Esophagus muscularis mucosa (tissue), 4 donors: ENCODE data around the gene LIN52. TPM values are rescaled to one million over a fixed set of nuclear protein-coding genes. Genes with fewer than 3 reads are reported as not detected.

Experiments
- DNase-seq: peaks from one replicate; pipeline ENCODE4 v3.0.0-alpha.2; 2017; ENCODE audit errors: extremely low spot score
- H3K27ac ChIP-seq, 4 donors: fragments of 200-600 bp; sonication (generic); replicated peaks in 1 of 4; 1 replicate in 3 of 4; 2 replicates in 1 of 4; pipeline ENCODE4 v1.5.1; 2016 to 2019; ENCODE audit warnings: mild to moderate bottlenecking in 1 of 4
- H3K27me3 ChIP-seq, 4 donors: fragments of 200-600 bp; sonication (generic); one replicate each; pipeline versions ENCODE4 v1.5.1 to v1.6.0; 2016 to 2019
- H3K36me3 ChIP-seq, 4 donors: fragments of 200-600 bp; sonication (generic); one replicate each; pipeline ENCODE4 v1.5.1; 2016 to 2019
- H3K4me1 ChIP-seq, 4 donors: fragments of 200-600 bp; sonication (generic); one replicate each; pipeline ENCODE4 v1.5.1; 2016 to 2019
- H3K4me3 ChIP-seq, 4 donors: fragments of 200-600 bp; sonication (generic); 1 replicate in 2 of 4; 2 replicates in 2 of 4; pipeline ENCODE4 v1.5.1; 2016 to 2019; ENCODE audit warnings: mild to moderate bottlenecking in 4 of 4, moderate library complexity in 1 of 4
- H3K9me3 ChIP-seq, 4 donors: fragments of 200-600 bp; sonication (generic); 1 replicate in 3 of 4; 2 replicates in 1 of 4; pipeline ENCODE4 v1.5.1; 2016 to 2019
- CTCF ChIP-seq, 3 experiments: fragments of 200-600 bp in 2 of 3; fragments of 450-650 bp in 1 of 3; sonication (generic) in 2 of 3; IDR thresholded peaks; one replicate each; pipeline ENCODE4 v1.5.1; 2017 to 2019; ENCODE audit warnings: antibody characterized with exemption in 3 of 3, mild to moderate bottlenecking in 2 of 3, moderate library complexity in 1 of 3
- EP300 ChIP-seq: sonication (generic); formaldehyde crosslinking; IDR thresholded peaks from one replicate; pipeline ENCODE4 v1.6.1; 2017; ENCODE audit warnings: antibody characterized with exemption
- POLR2A ChIP-seq: fragments of 450-650 bp; IDR thresholded peaks from one replicate; pipeline ENCODE4 v1.6.1; 2017; ENCODE audit warnings: antibody characterized with exemption, moderate library complexity, mild to moderate bottlenecking, low read depth
- POLR2AphosphoS5 ChIP-seq, 2 donors: sonication (generic); formaldehyde crosslinking; IDR thresholded peaks; one replicate each; pipeline ENCODE4 v1.6.1; 2017; ENCODE audit warnings: antibody characterized with exemption in 2 of 2
- WGBS: methylation state at CpG from one replicate; pipeline ENCODE4 v1.1.5; 2018; 5-methylcytosine and 5-hydroxymethylcytosine counted together
- intact Hi-C: fragments of 100-400 bp; cut with DNase I; formaldehyde crosslinking; loops from one replicate; pipeline ENCODE4 v1.15.1; 2023
- total RNA-seq, 4 donors: library from RNA; depleted of rRNA; stranded (reverse); fragments of >200 nt; gene quantifications; one replicate each; pipeline versions ENCODE4 v1.1.0 to v1.2.1, GENCODE V29; 2016

LIN52 gene
- total RNA-seq, 4 donors from 2014 or later = 8.4 to 13.5 (median 11.7) TPM

- no peak for TF ChIP-seq CTCF (IDR thresholded peaks at IDR 0.05)
- no peak for TF ChIP-seq POLR2A
- TF ChIP-seq EP300 = no peak
- TF ChIP-seq POLR2AphosphoS5 (IDR thresholded peaks at IDR 0.05) = no peak
- no peaks in the 10 kb centered on the region for H3K4me1 ChIP-seq
- H3K36me3 ChIP-seq = no peaks in the 10 kb centered on the region
- H3K27ac ChIP-seq = no peak overlapping the region
- H3K27me3 ChIP-seq = no peaks in the 10 kb centered on the region
- intact Hi-C loops = no loop called here
- H3K4me3 ChIP-seq = no peak overlapping the region
- no peaks in the 10 kb centered on the region for H3K9me3 ChIP-seq
- no peak for DNase-seq
Observed at GRCh38 chr14:74134484-74134883, 49.7 kb downstream of the LIN52 start.

- H3K27ac ChIP-seq = no peak overlapping the region
- no peaks in the 10 kb centered on the region for H3K36me3 ChIP-seq
- H3K9me3 ChIP-seq = no peaks in the 10 kb centered on the region
- no peak overlapping the region for H3K4me3 ChIP-seq
- WGBS = 75% methylated on average over 1 of the region's 1 CpG
- TF ChIP-seq POLR2A (no peak), POLR2AphosphoS5 (IDR thresholded peaks at IDR 0.05) (no peak), EP300 (no peak), CTCF (IDR thresholded peaks at IDR 0.05) (no peak)
- intact Hi-C loops = no loop called here
- DNase-seq = no peak
- H3K4me1 ChIP-seq = peaks cover 2 to 5% (median 4%) of the 10 kb centered on the region in 4 donors
- no peaks in the 10 kb centered on the region for H3K27me3 ChIP-seq
Observed at GRCh38 chr14:74135426-74135825, 50.7 kb downstream of the LIN52 start.

- H3K27ac ChIP-seq = peak overlapping the region in 1 of 4 donors; percentile 41
- H3K4me3 ChIP-seq = no peak overlapping the region
- DNase-seq = no peak
- intact Hi-C loops = no loop called here
- TF ChIP-seq CTCF (IDR thresholded peaks at IDR 0.05) (no peak), POLR2AphosphoS5 (IDR thresholded peaks at IDR 0.05) (peak in 1 of 2 donors; percentile 56)
- H3K4me1 ChIP-seq = peaks cover 7 to 20% (median 15%) of the 10 kb centered on the region in 4 donors
- 25% methylated on average over 8 of the region's 8 CpGs for WGBS
- H3K27me3 ChIP-seq = no peaks in the 10 kb centered on the region
- no peaks in the 10 kb centered on the region for H3K9me3 ChIP-seq
- peaks cover 0 to 5% (median 0%) of the 10 kb centered on the region in 4 donors for H3K36me3 ChIP-seq
Observed at GRCh38 chr14:74140374-74140850, 55.7 kb downstream of the LIN52 start.

- peaks cover 7 to 20% (median 15%) of the 10 kb centered on the region in 4 donors for H3K4me1 ChIP-seq
- H3K27me3 ChIP-seq = no peaks in the 10 kb centered on the region
- H3K27ac ChIP-seq = peak overlapping the region in 1 of 4 donors; percentile 41
- no peaks in the 10 kb centered on the region for H3K9me3 ChIP-seq
- peaks cover 0 to 5% (median 0%) of the 10 kb centered on the region in 4 donors for H3K36me3 ChIP-seq
- no peak for DNase-seq
- WGBS = 74% methylated on average over 3 of the region's 3 CpGs
- no peak overlapping the region for H3K4me3 ChIP-seq
- intact Hi-C loops = no loop called here
- no peak for TF ChIP-seq CTCF (IDR thresholded peaks at IDR 0.05)
- no peak for TF ChIP-seq EP300
- no peak for TF ChIP-seq POLR2AphosphoS5 (IDR thresholded peaks at IDR 0.05)
- TF ChIP-seq POLR2A = no peak
Observed at GRCh38 chr14:74141703-74142102, 56.9 kb downstream of the LIN52 start.

GRCh38 chr14:74142523-74142922, 57.8 kb downstream of the LIN52 start:
- Histone ChIP-seq H3K36me3 (peaks cover 0 to 5% (median 0%) of the 10 kb centered on the region in 4 donors), H3K4me3 (no peak overlapping the region), H3K9me3 (no peaks in the 10 kb centered on the region), H3K4me1 (peaks cover 7 to 20% (median 15%) of the 10 kb centered on the region in 4 donors), H3K27me3 (no peaks in the 10 kb centered on the region), H3K27ac (no peak overlapping the region)
- TF ChIP-seq CTCF (IDR thresholded peaks at IDR 0.05) = no peak
- intact Hi-C loops = no loop called here
- no peak for DNase-seq
- 85% methylated on average over 4 of the region's 4 CpGs for WGBS
